GM21447 (cell line): ENCODE measurements around the gene PARVB.

ENCODE experiments used
- ATAC-seq: cut with Tn5 transposase; IDR thresholded peaks from one replicate; pipeline ENCODE4 v1.9.1; 2021; ENCODE audit not compliant: unreplicated experiment

The PARVB gene

GRCh38 chr22:44024288-44024921 is at the start of gene PARVB:
Gene PARVB (plus strand): TSS chr22:44024302. CDS start chr22:44024340, 38 bp downstream.
- ATAC-seq, result no peak

GRCh38 chr22:43975041-43975440 is 49.1 kb upstream of the PARVB start:
- no peak for ATAC-seq

GRCh38 chr22:43976861-43977795 is 47.0 kb upstream of the PARVB start:
- no peak for ATAC-seq

- no peak for ATAC-seq
Observed at GRCh38 chr22:43978558-43978957, 45.5 kb upstream of the PARVB start.

GRCh38 chr22:43980579-43980978 is 43.5 kb upstream of the PARVB start:
- no peak for ATAC-seq

- no peak for ATAC-seq
Observed at GRCh38 chr22:43980996-43981395, 43.1 kb upstream of the PARVB start.

GRCh38 chr22:43983808-43984207 is 40.3 kb upstream of the PARVB start:
- no peak for ATAC-seq

GRCh38 chr22:43985532-43985931 is 38.6 kb upstream of the PARVB start:
- ATAC-seq, result no peak

- ATAC-seq, result no peak
Observed at GRCh38 chr22:43988116-43988820, 35.8 kb upstream of the PARVB start.

- ATAC-seq, result no peak
Observed at GRCh38 chr22:43988960-43989359, 35.1 kb upstream of the PARVB start.

- ATAC-seq, result no peak
Observed at GRCh38 chr22:43990044-43990443, 34.1 kb upstream of the PARVB start.

GRCh38 chr22:43991316-43992020 is 32.6 kb upstream of the PARVB start:
- ATAC-seq, result no peak

GRCh38 chr22:43992331-43992821 is 31.7 kb upstream of the PARVB start:
- no peak for ATAC-seq

- ATAC-seq, result no peak
Observed at GRCh38 chr22:43993072-43993760, 30.9 kb upstream of the PARVB start.

- no peak for ATAC-seq
Observed at GRCh38 chr22:43994006-43994405, 30.1 kb upstream of the PARVB start.

- ATAC-seq, result no peak
Observed at GRCh38 chr22:43994416-43994815, 29.7 kb upstream of the PARVB start.

GRCh38 chr22:43995057-43995685 is 28.9 kb upstream of the PARVB start:
- ATAC-seq, result no peak

- no peak for ATAC-seq
Observed at GRCh38 chr22:43995798-43996169, 28.3 kb upstream of the PARVB start.

GRCh38 chr22:43996170-43996980 is 27.7 kb upstream of the PARVB start:
- ATAC-seq, result no peak
